ENCODE data around the gene MACROD2. TPM values are rescaled to one million over a fixed set of nuclear protein-coding genes. Genes with fewer than 3 reads are reported as not detected.

MACROD2 gene
- total RNA-seq, 2 donors from 2014 or later: 8.0 to 19.4 TPM

DNA sequence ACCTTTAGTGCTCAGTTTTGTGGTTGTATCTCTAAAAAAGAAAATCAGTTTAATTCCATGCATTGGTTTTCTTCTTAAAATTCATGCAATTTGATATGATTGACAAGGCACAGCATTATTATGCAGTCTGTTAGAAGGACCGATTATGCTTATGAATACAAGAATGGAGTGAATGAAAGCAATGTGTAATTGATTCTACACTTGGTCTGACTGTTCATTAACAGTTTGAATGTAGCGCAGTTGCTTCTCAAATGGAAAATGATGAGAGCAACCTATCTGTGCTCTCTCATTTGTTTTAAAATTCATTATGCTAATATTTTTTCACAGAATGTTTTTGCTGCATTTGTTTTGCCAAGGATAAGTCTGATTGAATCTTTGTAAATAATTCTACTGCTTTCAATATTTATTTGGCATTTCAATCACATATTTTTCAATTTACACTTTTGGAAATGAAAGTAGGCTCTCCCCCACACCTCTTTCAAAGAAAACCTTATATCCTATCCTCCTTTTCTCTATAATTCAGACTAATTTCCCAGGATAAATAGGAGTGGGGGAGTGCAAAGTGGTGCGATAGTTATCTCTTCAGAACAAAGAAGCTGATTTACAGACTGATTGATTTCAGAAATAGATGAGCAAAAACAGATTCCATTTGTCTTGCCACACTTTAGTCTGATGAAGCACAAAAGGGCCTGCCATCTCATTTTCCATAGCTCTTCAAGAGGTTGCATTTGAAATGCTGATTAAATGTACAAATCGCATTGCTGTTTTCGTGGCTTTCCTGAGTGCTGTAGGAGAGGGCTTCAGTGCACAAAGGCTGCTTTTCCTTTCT lies 1227.4 kb downstream of the MACROD2 start:
- Histone ChIP-seq H3K27me3 (replicated peaks; ENCODE audit: insufficient read depth) (no peaks in the 10 kb centered on the region), H3K4me3 (no peak overlapping the region), H3K27ac (no peak overlapping the region), H3K9me3 (no peaks in the 10 kb centered on the region), H3K36me3 (no peaks in the 10 kb centered on the region), H3K4me1 (replicated peaks) (no peaks in the 10 kb centered on the region)
- TF ChIP-seq POLR2AphosphoS5 (IDR thresholded peaks at IDR 0.05): no peak
- no peak for TF ChIP-seq POLR2A (IDR thresholded peaks at IDR 0.05)
- no peak for TF ChIP-seq CTCF (IDR thresholded peaks at IDR 0.05)
- 91% methylated on average over 5 of the region's 5 CpGs for WGBS
- intact Hi-C loops (cut with DNase I): no loop called here
- DNase-seq (ENCODE audit: low spot score): no peak

DNA sequence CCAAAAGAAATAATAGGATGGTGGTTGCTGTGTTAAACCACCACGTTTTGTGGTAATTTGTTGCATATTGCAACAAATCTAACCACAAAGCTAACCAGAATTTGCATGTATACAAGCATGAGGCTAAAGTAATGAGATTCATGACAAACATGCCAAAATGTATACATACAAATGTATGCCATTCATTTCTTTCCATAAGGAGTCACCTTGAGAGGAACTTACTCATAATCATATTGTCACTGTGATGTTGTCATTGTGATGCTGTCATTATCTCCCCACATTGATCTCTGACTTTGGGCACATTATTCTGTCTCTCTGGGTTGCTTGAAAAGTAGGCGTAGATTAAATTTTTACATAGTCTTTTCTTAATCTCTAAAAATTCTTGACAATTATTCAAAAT lies 1228.9 kb downstream of the MACROD2 start:
- no peak for TF ChIP-seq POLR2AphosphoS5 (IDR thresholded peaks at IDR 0.05)
- no peak for TF ChIP-seq POLR2A (IDR thresholded peaks at IDR 0.05)
- WGBS: 89% methylated on average over 2 of the region's 2 CpGs
- Histone ChIP-seq H3K4me1 (replicated peaks) (no peaks in the 10 kb centered on the region), H3K4me3 (no peak overlapping the region), H3K9me3 (no peaks in the 10 kb centered on the region), H3K36me3 (no peaks in the 10 kb centered on the region), H3K27ac (no peak overlapping the region), H3K27me3 (replicated peaks; ENCODE audit: insufficient read depth) (no peaks in the 10 kb centered on the region)
- DNase-seq (ENCODE audit: low spot score): no peak
- intact Hi-C loops (cut with DNase I): no loop called here

DNA sequence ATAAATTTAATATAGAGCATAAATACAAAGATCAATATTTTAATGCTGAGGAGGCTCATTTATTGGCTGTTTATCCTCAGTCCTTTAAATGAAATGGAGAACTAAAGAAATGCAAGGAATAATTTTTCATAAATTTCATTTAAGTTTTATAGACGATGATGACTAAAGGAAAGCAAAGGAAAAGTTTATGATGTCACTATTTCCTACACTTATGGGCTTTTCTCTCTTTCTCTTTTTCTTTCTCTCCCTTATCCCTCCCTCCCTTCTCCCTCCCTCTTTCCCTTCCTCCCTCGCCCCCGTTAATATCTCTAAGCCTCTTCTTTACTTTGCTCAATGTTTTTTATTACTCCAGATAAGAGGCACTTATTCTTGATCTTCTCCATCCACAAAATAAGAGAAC lies 1231.8 kb downstream of the MACROD2 start:
- TF ChIP-seq POLR2A (IDR thresholded peaks at IDR 0.05): no peak
- no peak for TF ChIP-seq CTCF (IDR thresholded peaks at IDR 0.05)
- TF ChIP-seq POLR2AphosphoS5 (IDR thresholded peaks at IDR 0.05): no peak
- intact Hi-C loops (cut with DNase I): no loop called here
- Histone ChIP-seq H3K27ac (no peak overlapping the region), H3K27me3 (replicated peaks; ENCODE audit: insufficient read depth) (no peaks in the 10 kb centered on the region), H3K4me1 (replicated peaks) (no peaks in the 10 kb centered on the region), H3K4me3 (no peak overlapping the region), H3K9me3 (no peaks in the 10 kb centered on the region), H3K36me3 (no peaks in the 10 kb centered on the region)
- 69% methylated on average over 3 of the region's 3 CpGs for WGBS
- no peak for DNase-seq (ENCODE audit: low spot score)

DNA sequence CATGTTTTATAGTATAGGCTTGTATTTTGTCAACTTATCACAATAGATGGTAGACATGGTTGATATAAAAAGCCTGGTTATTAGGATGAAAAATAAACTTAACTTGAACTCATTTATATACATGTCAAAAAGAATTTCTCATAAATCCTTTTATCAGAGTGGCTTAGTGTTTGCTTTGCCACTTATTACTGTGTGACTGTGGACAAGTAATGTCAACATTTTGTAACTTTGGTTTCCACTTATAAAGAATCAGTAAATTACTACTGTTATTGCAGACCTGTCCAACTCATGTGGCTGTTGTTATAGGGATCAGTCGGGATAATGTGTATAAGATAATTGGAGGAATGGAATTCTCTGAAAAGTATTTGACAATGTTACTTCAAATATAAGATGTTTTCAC lies 1236.9 kb downstream of the MACROD2 start:
- peaks cover 4% of the 10 kb centered on the region for H3K27me3 ChIP-seq (replicated peaks; ENCODE audit: insufficient read depth)
- H3K27ac ChIP-seq: no peak overlapping the region
- no peaks in the 10 kb centered on the region for H3K9me3 ChIP-seq
- H3K36me3 ChIP-seq: no peaks in the 10 kb centered on the region
- no peaks in the 10 kb centered on the region for H3K4me1 ChIP-seq (replicated peaks)
- intact Hi-C loops (cut with DNase I): no loop called here
- TF ChIP-seq POLR2AphosphoS5 (IDR thresholded peaks at IDR 0.05) (no peak), POLR2A (IDR thresholded peaks at IDR 0.05) (no peak), CTCF (IDR thresholded peaks at IDR 0.05) (no peak)
- WGBS: 43% methylated on average over 1 of the region's 1 CpG
- DNase-seq (ENCODE audit: low spot score): no peak
- no peak overlapping the region for H3K4me3 ChIP-seq

- DNase-seq (ENCODE audit: low spot score): no peak
- Histone ChIP-seq H3K4me1 (replicated peaks) (no peaks in the 10 kb centered on the region), H3K4me3 (no peak overlapping the region), H3K27me3 (replicated peaks; ENCODE audit: insufficient read depth) (peaks cover 4% of the 10 kb centered on the region), H3K27ac (no peak overlapping the region), H3K9me3 (no peaks in the 10 kb centered on the region), H3K36me3 (no peaks in the 10 kb centered on the region)
- 96% methylated on average over 2 of the region's 2 CpGs for WGBS
- TF ChIP-seq CTCF (IDR thresholded peaks at IDR 0.05): no peak
- no peak for TF ChIP-seq POLR2AphosphoS5 (IDR thresholded peaks at IDR 0.05)
- TF ChIP-seq POLR2A (IDR thresholded peaks at IDR 0.05): no peak
- intact Hi-C loops (cut with DNase I): no loop called here
Measured at GRCh38 chr20:15235471-15236198, 1240.3 kb downstream of the MACROD2 start.
